Activated naive CD8-positive, alpha-beta T cell (primary cell): ENCODE data around the gene ZCCHC14.
"Not testable (repeated sequence)": the region's sequence is repeated elsewhere in the genome, so short reads cannot be mapped to it uniquely, and the experiment has no call there.

Experiments
- H3K27ac Mint-ChIP-seq: one replicate; pipeline ENCODE4 v1.8.0; 2021; ENCODE audit warnings: mixed read lengths
- H3K27me3 Mint-ChIP-seq: one replicate; pipeline ENCODE4 v1.8.0; 2021; ENCODE audit warnings: mixed read lengths
- H3K36me3 Mint-ChIP-seq: one replicate; pipeline ENCODE4 v1.8.0; 2021; ENCODE audit warnings: mixed read lengths
- H3K4me1 Mint-ChIP-seq: one replicate; pipeline ENCODE4 v1.8.0; 2021; ENCODE audit warnings: low read depth, mixed read lengths
- H3K4me3 Mint-ChIP-seq: one replicate; pipeline ENCODE4 v1.8.0; 2021; ENCODE audit warnings: mild to moderate bottlenecking, mixed read lengths
- H3K9me3 Mint-ChIP-seq: one replicate; pipeline ENCODE4 v1.8.0; 2021; ENCODE audit warnings: low read depth, mixed read lengths

The ZCCHC14 gene

DNA sequence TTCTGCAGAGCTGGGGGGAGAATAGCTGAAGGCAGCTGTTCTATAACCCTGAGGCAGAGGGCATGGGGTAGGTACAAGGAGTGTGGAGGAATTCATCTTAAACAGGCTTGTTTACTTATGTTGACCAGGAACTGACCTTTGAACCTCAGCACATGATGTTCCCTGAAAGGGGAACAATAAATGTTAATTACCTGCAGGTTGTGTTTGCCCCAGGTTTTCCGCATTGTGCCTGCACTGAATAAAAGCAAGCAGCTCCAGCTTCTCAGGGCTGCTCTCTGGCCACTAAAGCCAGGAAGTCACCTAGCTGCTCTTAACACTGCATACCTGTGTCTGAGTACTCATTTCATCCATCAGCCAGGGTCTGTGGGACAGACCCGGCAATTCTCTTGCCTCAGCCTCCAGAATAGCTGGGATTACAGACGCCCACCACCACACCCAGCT is 113.5 kb downstream of the ZCCHC14 start:
- not testable (repeated sequence) for H3K9me3 Mint-ChIP-seq, H3K27ac Mint-ChIP-seq, H3K4me3 Mint-ChIP-seq, H3K27me3 Mint-ChIP-seq, H3K36me3 Mint-ChIP-seq
- peaks cover 52% of the 10 kb centered on the region for H3K4me1 Mint-ChIP-seq

DNA sequence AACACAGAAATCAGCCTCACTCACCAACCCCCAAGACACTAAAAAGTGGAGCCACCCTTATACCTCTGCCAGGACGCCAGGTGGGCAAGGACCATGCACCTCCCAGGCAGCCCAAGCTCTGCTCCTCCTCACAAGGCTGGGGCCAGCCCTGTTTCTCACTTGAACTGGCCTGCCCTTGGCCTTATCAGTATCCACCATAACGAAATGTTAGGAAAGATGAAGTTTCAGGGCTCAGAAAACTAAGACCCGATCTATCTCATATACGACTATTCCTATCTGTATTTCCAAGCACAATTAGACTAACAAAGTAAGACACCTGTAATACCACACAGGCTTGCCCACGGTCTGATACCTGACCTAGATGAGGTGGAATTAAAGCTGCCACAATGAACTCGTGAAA is 116.2 kb downstream of the ZCCHC14 start:
- Mint-ChIP-seq H3K4me3 (no peak overlapping the region), H3K36me3 (peaks cover 4% of the 10 kb centered on the region), H3K9me3 (no peaks in the 10 kb centered on the region), H3K27me3 (no peaks in the 10 kb centered on the region), H3K4me1 (peaks cover 53% of the 10 kb centered on the region), H3K27ac (no peak overlapping the region)

DNA sequence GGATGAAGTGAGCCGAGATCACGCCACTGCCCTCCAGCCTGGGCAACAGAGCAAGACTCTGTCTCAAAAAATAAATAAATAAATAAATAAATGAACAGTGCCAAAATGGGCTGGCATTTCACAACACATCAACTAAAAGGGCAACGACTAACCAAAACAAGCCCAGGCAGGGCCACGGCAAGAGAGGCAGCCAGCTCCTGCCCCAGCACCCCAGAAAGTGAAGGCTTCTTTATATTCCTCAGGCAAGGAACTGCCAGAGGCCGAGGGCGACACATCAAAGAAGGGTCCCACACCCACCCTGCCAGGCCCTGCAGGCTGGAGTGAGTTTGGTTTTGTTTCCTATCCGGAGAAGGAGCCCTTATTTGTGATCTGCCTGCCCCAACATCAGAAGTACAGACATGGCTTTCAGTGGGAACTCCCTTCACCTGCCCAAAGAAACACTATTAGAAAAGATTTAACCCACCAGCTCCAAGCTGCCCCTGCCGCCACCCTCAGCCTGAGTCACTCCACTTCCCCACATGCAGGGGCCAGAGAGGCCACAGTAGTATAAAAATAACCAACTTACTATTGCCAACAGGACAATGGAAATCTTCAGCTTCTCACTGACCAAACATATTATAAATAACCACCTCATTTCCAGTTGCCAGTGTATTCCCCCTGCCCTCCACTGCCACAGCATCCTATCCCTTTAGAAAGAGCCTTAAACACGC is 117.2 kb downstream of the ZCCHC14 start:
- no peaks in the 10 kb centered on the region for H3K27me3 Mint-ChIP-seq
- H3K27ac Mint-ChIP-seq, result no peak overlapping the region
- peaks cover 48% of the 10 kb centered on the region for H3K4me1 Mint-ChIP-seq
- no peak overlapping the region for H3K4me3 Mint-ChIP-seq
- peaks cover 2% of the 10 kb centered on the region for H3K36me3 Mint-ChIP-seq
- no peaks in the 10 kb centered on the region for H3K9me3 Mint-ChIP-seq

DNA sequence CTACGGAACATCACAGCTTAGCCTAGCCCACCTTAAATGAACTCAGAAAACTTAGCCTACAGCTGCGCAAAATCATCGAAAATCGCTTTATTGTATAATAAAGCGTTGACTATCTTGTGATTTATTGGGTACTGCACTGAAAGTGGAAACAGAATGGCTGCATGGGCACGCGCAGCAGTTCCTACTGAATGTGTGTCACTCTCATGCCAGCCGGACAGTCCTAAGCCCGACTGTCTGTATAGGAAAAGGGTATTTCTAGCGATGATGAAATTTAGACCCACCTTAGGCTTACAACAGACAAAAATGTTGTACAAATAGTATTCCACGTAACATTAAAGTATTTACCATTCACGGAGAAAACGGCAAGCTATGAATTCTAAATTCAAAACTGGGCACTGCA is 118.5 kb downstream of the ZCCHC14 start:
- no peaks in the 10 kb centered on the region for H3K9me3 Mint-ChIP-seq
- H3K36me3 Mint-ChIP-seq, result peaks cover 2% of the 10 kb centered on the region

DNA sequence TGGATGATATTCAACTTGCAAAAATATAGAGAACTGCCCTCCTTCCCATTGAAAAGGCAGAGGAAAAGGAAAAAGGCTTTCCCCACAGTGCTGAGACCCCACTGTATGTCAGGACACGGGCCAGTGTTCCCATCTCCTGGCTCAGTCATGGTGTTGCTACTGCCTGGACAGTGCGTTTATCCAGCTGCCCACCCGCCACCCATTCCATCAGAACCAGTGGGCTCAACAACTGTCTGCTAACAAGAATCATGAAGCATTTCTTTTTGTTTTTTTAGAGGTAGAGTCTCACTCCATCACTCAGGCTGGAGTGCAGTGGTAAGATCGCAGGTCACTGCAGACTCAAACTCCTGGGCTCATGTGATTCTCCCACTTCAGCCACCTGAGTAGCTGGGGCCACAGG is 120.5 kb downstream of the ZCCHC14 start:
- H3K36me3 Mint-ChIP-seq, result peaks cover 2% of the 10 kb centered on the region
- H3K27me3 Mint-ChIP-seq, result no peaks in the 10 kb centered on the region
- H3K9me3 Mint-ChIP-seq, result no peaks in the 10 kb centered on the region
- H3K4me3 Mint-ChIP-seq, result no peak overlapping the region
- peaks cover 52% of the 10 kb centered on the region for H3K4me1 Mint-ChIP-seq
- H3K27ac Mint-ChIP-seq, result no peak overlapping the region

More for the DNA sequence above, 118.5 kb downstream of the ZCCHC14 start:
- Mint-ChIP-seq H3K27me3 (no peaks in the 10 kb centered on the region), H3K27ac (no peak overlapping the region), H3K4me3 (no peak overlapping the region), H3K4me1 (peaks cover 46% of the 10 kb centered on the region)

DNA sequence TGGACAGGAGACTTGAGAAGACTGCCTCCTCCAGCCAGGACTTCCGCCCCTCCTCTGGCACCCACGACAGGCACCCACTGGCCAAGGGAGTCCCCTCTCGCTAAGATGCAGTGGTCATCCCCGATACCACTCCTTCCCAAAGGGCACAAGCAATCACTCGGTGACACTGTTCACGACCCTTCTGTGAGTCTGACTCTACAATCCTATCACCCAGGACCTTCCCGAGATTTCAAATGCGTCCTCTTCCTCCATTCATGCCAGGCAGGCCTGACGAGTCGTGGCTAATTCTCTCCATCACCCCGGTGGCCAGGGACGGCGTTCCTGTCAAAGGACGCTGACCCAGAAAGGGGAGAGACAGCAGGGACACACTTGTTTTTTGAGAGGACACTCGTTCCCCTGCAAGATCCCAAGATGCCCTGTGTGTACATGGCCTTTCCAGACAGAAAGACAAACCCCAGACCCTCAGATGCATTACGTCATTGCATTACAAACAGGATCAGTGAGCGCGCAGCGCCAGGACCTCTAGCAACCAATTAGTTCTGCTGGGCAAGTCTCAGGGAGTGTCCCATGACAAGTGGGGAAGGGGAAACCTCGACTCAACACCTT is 121.5 kb downstream of the ZCCHC14 start:
- Mint-ChIP-seq H3K27ac (no peak overlapping the region), H3K27me3 (no peaks in the 10 kb centered on the region), H3K4me3 (no peak overlapping the region), H3K36me3 (peaks cover 2% of the 10 kb centered on the region), H3K4me1 (peaks cover 50% of the 10 kb centered on the region), H3K9me3 (no peaks in the 10 kb centered on the region)

DNA sequence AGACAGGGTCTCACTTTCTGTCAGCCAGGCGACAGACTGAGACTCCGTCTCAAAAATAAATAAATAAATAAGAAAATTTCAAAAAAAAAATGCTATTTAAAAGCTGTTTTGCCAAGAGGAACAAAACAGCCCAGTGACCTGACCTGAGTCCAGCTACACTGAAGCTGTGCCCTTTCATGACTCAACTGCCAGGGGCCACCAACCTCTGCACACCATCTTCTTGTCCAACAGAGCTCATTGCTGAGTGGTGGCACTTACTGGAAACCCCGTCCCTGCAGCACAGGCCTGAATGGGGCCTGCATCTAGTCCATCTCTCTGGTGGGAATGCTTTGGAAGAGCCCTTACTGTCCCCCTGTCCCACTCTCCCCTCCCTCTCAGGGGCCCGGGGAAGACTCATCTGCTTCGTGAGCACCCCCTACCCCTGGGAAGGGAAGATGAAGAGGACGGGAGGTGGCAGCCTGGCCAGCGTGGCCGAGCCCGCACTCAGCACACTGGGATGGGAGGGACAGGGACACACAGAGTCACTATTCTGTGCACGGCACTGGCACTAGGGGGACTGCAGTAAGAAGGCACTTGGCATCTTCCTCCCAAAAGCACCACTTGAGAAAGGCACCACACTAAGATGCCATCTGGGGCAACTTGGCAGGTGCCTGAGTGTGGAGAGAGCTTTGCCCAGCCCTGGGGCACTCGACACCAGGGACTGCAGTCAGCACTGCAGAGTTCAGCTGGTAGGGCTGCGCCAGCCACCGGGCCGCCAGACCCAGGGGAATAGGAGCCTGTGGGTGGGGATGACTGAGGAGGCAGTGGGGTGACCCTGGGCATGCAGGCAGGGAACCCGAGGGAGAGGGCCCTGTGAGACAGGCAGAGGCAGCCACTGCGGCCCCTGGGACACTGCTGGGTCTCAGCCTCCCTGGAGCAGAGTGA is 122.8 kb downstream of the ZCCHC14 start:
- Mint-ChIP-seq H3K4me3 (no peak overlapping the region), H3K27me3 (no peaks in the 10 kb centered on the region), H3K4me1 (peaks cover 45% of the 10 kb centered on the region), H3K9me3 (no peaks in the 10 kb centered on the region), H3K27ac (no peak overlapping the region), H3K36me3 (peaks cover 2% of the 10 kb centered on the region)

DNA sequence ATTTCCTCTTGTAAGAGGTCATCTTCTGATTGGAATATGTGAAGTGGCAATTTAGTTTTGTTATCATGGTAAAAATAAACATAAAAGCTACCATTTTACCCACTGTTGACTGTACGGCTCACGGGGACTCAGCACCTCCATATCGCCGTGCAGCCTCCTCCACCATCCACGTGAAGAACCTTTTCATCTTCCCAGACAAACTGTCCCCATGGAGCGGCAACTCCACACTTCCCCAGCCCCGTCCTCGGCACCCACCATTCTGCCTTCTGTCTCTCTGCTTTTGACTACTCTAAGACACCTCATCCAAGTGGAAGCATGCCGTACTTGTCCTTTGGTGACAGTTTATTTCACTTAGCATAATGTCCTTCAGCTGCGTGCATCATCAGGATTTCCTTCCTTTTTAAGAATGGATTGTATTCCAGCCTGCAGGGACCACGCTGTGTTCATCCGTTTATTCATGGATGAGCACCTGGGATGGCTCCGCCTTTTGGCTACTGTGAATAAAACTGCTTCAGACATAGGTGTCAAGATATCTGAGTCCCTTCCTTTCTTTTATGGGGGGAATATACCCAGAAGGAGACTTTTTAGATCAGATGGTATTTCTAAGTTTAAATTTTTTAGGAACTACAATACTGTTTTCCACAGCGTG is 123.6 kb downstream of the ZCCHC14 start:
- Mint-ChIP-seq H3K9me3 (no peaks in the 10 kb centered on the region), H3K36me3 (peaks cover 2% of the 10 kb centered on the region), H3K4me3 (no peak overlapping the region), H3K27ac (no peak overlapping the region), H3K4me1 (peaks cover 51% of the 10 kb centered on the region), H3K27me3 (no peaks in the 10 kb centered on the region)

DNA sequence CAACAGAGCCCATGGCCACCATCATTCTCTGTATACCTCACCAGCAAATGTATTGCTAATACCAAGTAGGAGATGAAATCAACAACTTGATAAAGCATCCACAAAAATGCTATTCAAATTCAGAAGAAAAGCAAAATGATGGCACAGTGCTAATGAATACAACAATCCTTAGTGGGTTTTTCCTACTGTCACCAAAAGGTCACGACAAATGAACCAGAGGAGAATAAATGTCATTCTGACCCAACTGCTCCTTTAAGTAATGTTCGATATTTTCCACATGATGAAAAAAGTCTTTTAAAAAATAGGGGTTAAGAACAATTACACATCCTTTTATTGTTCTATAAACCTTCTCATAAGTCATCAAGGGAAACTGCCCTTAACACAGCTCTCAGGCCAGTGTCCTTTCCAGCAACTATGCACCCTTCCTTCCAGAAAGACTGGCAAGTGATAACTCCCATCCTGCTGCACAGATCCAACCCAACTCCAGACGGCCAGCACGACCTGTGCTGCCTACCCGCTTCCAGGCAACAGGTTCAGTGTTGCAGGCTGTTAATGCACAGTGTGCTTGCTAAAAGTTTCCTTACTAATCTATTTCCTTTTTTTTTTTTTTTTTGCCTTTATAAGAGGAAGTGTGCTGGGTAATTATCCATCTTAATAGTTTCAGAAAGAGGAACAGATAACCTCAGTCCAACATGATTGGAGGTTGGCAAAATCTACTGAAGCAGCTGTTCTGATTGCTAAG is 124.6 kb downstream of the ZCCHC14 start:
- H3K36me3 Mint-ChIP-seq, result peaks cover 5% of the 10 kb centered on the region
- no peaks in the 10 kb centered on the region for H3K27me3 Mint-ChIP-seq
- peak overlapping the region; percentile 68 for H3K27ac Mint-ChIP-seq
- no peaks in the 10 kb centered on the region for H3K9me3 Mint-ChIP-seq
- peaks cover 54% of the 10 kb centered on the region for H3K4me1 Mint-ChIP-seq
- H3K4me3 Mint-ChIP-seq, result no peak overlapping the region

DNA sequence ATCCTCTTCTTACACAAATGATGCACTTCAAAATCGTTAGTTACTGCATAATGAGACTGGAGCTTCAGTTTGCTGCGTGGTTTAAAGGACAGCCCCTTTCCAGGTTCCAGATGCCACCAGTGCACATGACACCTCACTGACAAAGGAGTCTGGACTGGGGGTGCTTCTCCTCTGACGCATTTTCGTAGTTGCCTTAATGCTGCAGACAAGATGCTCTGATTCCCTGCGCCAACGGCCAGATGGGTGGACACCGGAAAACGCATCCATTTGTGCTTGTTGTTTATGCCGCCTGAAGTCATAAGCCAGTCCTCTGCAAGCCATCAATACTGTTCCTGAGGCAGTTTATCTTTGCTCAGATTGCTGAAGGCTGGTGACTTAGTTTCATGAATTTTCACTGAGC is 125.3 kb downstream of the ZCCHC14 start:
- Mint-ChIP-seq H3K27ac (no peak overlapping the region), H3K4me1 (peaks cover 54% of the 10 kb centered on the region), H3K36me3 (peaks cover 5% of the 10 kb centered on the region), H3K4me3 (no peak overlapping the region), H3K9me3 (no peaks in the 10 kb centered on the region), H3K27me3 (no peaks in the 10 kb centered on the region)

DNA sequence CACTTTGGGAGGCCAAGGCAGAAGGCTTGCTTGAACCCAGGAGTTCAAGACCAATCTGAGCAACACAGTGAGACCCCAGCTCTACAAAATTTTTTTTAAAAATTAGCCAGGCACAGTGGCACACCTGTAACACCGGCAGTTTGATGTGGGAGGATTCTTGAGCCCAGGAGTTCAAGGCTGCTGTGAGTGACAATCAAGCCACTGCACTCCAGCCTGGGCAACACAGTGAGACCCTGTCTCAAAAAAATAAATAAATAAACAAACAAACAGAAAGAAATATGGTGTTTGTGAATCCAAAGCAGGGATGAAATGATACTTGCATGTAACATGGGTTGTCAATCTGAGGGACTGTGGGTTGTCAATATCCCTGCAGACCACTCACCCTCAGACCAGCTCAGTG is 125.9 kb downstream of the ZCCHC14 start:
- Mint-ChIP-seq H3K36me3 (peaks cover 5% of the 10 kb centered on the region), H3K4me3 (no peak overlapping the region), H3K27ac (no peak overlapping the region), H3K9me3 (no peaks in the 10 kb centered on the region), H3K4me1 (peaks cover 50% of the 10 kb centered on the region), H3K27me3 (no peaks in the 10 kb centered on the region)

DNA sequence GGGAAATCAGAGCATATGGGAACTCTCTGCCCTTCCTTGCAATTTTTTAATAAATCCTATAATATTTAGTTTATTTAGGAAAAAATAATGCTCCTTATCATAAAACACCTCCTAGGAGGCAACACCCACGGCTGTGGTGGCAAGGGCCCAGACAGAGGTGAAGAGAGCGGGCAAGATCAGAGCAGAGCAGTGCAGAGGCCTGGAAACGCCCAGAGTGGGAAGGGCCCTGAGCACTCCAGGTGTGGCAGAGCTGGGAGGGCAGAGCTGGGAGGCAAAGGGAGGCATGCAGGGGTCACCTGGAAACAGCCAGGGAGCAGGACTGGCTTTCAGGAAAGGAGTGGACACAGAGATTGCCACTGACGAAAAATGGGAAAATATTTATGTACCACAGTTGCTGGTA is 126.5 kb downstream of the ZCCHC14 start:
- no peaks in the 10 kb centered on the region for H3K9me3 Mint-ChIP-seq
- H3K4me3 Mint-ChIP-seq, result no peak overlapping the region
- peaks cover 45% of the 10 kb centered on the region for H3K4me1 Mint-ChIP-seq
- H3K36me3 Mint-ChIP-seq, result peaks cover 5% of the 10 kb centered on the region
- H3K27ac Mint-ChIP-seq, result no peak overlapping the region
- H3K27me3 Mint-ChIP-seq, result no peaks in the 10 kb centered on the region

DNA sequence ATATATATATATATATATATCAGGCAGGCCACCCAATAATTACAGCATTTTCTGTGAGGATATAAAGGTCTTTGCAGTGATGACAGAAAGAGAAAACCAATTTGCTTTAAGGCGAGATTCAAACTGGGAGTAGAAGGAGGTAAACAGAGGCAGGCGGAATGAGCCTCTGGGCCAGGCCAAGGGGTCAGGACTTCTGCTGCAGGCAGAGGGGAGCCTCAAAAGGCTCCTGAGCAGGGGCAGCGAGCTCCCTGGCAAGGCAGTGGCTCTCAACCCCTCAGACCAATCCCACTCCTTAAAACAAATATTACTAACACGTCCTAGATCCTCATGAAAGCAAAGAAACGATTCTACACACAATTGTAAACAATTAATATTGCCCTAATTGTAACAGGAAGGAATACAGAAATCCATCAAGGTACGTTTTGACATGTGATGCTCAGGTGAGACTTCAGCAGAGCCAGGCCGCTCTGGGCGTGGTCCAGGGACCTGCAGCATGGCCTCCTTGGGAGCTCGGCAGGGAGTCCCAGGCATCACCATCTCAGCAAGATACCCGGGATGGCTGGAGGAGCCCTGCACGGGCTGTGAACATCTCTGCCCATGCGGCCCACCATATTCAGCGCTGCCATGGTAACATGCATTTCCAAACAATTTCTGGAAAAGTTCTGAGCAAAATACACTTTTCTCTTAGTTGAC is 127.7 kb downstream of the ZCCHC14 start:
- Mint-ChIP-seq H3K27ac (no peak overlapping the region), H3K9me3 (no peaks in the 10 kb centered on the region), H3K4me1 (peaks cover 42% of the 10 kb centered on the region), H3K36me3 (peaks cover 5% of the 10 kb centered on the region), H3K27me3 (no peaks in the 10 kb centered on the region), H3K4me3 (no peak overlapping the region)
